Measurements from ENCODE around the gene P2RY12.

P2RY12 gene

GRCh38 chr3:151315846-151316245 lies 68.7 kb downstream of the P2RY12 start:
- TF ChIP-seq, protein P1, sequence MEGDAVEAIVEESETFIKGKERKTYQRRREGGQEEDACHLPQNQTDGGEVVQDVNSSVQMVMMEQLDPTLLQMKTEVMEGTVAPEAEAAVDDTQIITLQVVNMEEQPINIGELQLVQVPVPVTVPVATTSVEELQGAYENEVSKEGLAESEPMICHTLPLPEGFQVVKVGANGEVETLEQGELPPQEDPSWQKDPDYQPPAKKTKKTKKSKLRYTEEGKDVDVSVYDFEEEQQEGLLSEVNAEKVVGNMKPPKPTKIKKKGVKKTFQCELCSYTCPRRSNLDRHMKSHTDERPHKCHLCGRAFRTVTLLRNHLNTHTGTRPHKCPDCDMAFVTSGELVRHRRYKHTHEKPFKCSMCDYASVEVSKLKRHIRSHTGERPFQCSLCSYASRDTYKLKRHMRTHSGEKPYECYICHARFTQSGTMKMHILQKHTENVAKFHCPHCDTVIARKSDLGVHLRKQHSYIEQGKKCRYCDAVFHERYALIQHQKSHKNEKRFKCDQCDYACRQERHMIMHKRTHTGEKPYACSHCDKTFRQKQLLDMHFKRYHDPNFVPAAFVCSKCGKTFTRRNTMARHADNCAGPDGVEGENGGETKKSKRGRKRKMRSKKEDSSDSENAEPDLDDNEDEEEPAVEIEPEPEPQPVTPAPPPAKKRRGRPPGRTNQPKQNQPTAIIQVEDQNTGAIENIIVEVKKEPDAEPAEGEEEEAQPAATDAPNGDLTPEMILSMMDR (IDR thresholded peaks at IDR 0.05; ENCODE audit: unreplicated experiment in 3 of 3): no peak
- Mint-ChIP-seq H3K4me3 (no peak overlapping the region), H3K9me3 (no peaks in the 10 kb centered on the region), H3K36me3 (ENCODE audit: low read depth) (no peaks in the 10 kb centered on the region), H3K4me1 (no peaks in the 10 kb centered on the region), H3K27ac (no peak overlapping the region), H3K27me3 (ENCODE audit: low read depth) (no peaks in the 10 kb centered on the region)

GRCh38 chr3:151315136-151315535 lies 69.4 kb downstream of the P2RY12 start:
- H3K27me3 Mint-ChIP-seq (ENCODE audit: low read depth): no peaks in the 10 kb centered on the region
- H3K27ac Mint-ChIP-seq: no peak overlapping the region
- H3K4me1 Mint-ChIP-seq: no peaks in the 10 kb centered on the region
- H3K9me3 Mint-ChIP-seq: no peaks in the 10 kb centered on the region
- no peak overlapping the region for H3K4me3 Mint-ChIP-seq
- no peaks in the 10 kb centered on the region for H3K36me3 Mint-ChIP-seq (ENCODE audit: low read depth)
- TF ChIP-seq, protein P1 (IDR thresholded peaks at IDR 0.05; ENCODE audit: unreplicated experiment in 3 of 3): no peak

GRCh38 chr3:151314593-151314992 lies 70.0 kb downstream of the P2RY12 start:
- Mint-ChIP-seq H3K4me3 (no peak overlapping the region), H3K36me3 (ENCODE audit: low read depth) (no peaks in the 10 kb centered on the region), H3K27ac (no peak overlapping the region), H3K4me1 (no peaks in the 10 kb centered on the region), H3K9me3 (no peaks in the 10 kb centered on the region), H3K27me3 (ENCODE audit: low read depth) (no peaks in the 10 kb centered on the region)
- TF ChIP-seq, protein P1 (IDR thresholded peaks at IDR 0.05; ENCODE audit: unreplicated experiment in 3 of 3): no peak

DNA sequence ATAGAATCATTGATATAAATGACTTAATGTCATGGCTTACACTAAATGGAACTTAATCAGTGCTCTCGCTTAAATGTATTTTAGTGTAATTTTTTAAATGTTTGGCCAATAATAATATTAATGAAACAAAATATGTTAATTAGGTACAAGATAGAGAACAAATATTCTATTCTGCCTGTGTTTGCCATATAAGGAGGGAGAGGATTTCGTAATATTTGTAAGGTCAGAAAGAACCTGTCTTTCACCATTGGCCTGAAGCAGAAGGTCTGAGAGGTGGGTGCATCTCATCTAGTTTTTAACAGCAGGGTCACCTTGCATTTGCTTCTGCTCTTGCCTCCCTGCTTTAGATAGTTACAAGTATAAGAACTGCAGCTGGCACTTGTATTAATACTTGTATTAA lies 70.4 kb downstream of the P2RY12 start:
- TF ChIP-seq, protein P1 (IDR thresholded peaks at IDR 0.05; ENCODE audit: unreplicated experiment in 3 of 3): no peak
- Mint-ChIP-seq H3K27ac (no peak overlapping the region), H3K4me3 (no peak overlapping the region)

GRCh38 chr3:151312972-151313371 lies 71.6 kb downstream of the P2RY12 start:
- Mint-ChIP-seq H3K27me3 (ENCODE audit: low read depth) (no peaks in the 10 kb centered on the region), H3K9me3 (no peaks in the 10 kb centered on the region), H3K27ac (no peak overlapping the region), H3K4me3 (no peak overlapping the region), H3K36me3 (ENCODE audit: low read depth) (no peaks in the 10 kb centered on the region), H3K4me1 (no peaks in the 10 kb centered on the region)
- TF ChIP-seq, protein P1 (IDR thresholded peaks at IDR 0.05; ENCODE audit: unreplicated experiment in 3 of 3): no peak

More for the DNA sequence above, 70.4 kb downstream of the P2RY12 start:
- Mint-ChIP-seq H3K4me1 (no peaks in the 10 kb centered on the region), H3K27me3 (ENCODE audit: low read depth) (no peaks in the 10 kb centered on the region), H3K36me3 (ENCODE audit: low read depth) (no peaks in the 10 kb centered on the region), H3K9me3 (no peaks in the 10 kb centered on the region)

DNA sequence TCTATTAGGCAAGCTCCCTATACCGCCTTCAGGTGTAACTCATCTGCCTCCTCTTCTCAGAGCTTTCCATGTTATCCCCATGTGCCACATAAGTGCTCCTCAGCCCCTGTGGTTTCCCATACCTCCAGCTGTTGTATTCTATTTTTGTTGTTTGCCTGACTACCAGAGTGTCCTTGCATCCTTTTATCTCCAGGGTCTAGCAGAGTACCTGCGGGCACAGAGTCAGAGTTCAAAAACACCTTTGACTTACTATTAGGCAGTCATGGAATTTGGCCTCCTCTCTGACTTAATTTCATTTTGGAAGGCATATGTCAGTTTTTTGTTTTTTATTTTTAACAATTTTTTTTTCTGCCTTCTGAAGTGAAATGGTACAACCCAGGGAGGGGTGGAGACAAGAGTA lies 75.0 kb downstream of the P2RY12 start:
- TF ChIP-seq, protein P1 (IDR thresholded peaks at IDR 0.05; ENCODE audit: unreplicated experiment in 3 of 3): no peak
- Mint-ChIP-seq H3K4me3 (no peak overlapping the region), H3K4me1 (no peaks in the 10 kb centered on the region), H3K27me3 (ENCODE audit: low read depth) (no peaks in the 10 kb centered on the region), H3K27ac (no peak overlapping the region), H3K9me3 (no peaks in the 10 kb centered on the region), H3K36me3 (ENCODE audit: low read depth) (no peaks in the 10 kb centered on the region)
